Stimulated activated CD4-positive, alpha-beta T cell treated with anti-CD3 and anti-CD28 coated beads, Interleukin-4, amount 100 ng/mL, for 1 hour (primary cell): ENCODE measurements around the gene PGBD5.
"Not testable (repeated sequence)": the region's sequence is repeated elsewhere in the genome, so short reads cannot be mapped to it uniquely, and the experiment has no call there.

Experiments used
- DNase-seq: peaks from one replicate; pipeline ENCODE4 v3.0.0-alpha.2; 2020

Gene PGBD5, protein sequence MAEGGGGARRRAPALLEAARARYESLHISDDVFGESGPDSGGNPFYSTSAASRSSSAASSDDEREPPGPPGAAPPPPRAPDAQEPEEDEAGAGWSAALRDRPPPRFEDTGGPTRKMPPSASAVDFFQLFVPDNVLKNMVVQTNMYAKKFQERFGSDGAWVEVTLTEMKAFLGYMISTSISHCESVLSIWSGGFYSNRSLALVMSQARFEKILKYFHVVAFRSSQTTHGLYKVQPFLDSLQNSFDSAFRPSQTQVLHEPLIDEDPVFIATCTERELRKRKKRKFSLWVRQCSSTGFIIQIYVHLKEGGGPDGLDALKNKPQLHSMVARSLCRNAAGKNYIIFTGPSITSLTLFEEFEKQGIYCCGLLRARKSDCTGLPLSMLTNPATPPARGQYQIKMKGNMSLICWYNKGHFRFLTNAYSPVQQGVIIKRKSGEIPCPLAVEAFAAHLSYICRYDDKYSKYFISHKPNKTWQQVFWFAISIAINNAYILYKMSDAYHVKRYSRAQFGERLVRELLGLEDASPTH

DNA sequence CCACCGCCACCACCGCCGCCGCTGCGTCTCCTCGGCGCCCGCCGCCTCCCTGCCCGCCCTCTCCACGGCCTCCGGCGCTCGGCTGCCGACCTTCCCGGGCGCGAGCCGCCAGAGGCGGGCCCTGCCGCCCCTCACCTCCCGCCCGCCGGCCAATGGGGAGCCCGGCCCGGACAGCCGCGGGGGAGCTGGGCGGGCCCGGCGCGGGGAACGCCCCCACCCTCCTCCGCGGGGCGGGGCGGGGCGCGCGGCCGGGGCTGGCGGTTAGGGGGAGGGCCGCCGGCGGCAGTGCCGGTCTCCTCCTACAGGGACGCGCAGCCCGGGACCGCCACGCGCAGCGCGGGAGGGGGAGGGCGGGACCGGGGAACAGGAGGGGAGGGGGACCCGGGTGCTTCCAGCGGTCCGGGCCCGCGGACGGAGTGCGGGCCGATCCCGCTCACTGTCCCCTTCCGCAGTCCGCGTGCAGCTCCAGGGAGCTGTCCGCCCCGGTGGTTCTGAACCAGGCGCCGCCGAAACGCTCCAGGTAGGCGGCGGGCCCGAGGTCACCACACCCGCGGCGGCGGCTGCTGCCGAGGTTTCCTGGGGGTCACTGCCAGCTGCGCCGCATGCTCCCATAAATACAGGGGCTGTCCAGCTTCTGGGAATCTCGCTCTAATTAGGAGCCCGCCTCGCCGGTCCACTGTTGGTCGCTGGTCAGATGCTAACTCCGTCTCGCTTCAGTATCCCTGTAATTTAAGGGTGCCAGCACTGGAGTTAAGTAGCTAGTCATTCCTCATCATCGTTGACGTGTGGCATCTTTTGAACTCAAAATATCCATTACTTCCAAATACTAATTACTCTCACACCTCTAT lies at the start of gene PGBD5:
Gene PGBD5, minus strand, starts transcription at position 87 of the 848 bp plus-strand sequence. CDS start 404 bp downstream, outside the sequence.
- DNase-seq, result peak; percentile 61

DNA sequence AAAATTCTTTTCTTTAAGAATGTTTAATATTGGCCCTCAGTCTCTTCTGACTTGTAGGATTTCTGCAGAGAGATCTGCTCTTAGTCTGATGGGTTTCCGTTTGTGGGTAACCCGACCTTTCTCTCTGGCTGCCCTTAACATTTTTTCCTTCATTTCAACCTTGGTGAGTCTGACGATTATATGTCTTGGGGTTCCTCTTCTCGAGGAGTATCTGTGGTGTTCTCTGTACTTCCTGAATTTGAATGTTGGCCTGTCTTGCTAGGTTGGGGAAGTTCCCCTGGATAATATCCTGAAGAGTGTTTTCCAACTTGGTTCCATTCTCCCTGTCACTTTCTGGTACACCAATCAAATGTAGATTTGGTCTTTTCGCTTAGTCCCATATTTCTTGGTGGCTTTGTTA lies 48.8 kb upstream of the PGBD5 start:
- DNase-seq, result not testable (repeated sequence)

DNA sequence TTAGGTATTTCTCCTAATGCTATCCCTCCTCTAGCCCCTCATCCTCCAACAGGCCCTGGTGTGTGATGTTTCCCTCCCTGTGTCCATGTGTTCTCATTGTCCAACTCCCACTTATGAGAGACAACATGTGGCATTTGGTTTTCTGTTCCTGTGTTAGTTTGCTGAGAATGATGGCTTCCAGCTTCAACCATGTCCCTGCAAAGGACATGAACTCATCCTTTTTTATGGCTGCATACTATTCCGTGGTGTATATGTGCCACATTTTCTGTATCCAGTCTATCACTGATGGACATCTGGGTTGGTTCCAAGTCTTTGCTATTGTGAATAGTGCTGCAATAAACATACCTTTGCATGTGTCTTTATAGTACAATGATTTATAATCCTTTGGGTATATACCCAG lies 44.6 kb upstream of the PGBD5 start:
- not testable (repeated sequence) for DNase-seq

DNA sequence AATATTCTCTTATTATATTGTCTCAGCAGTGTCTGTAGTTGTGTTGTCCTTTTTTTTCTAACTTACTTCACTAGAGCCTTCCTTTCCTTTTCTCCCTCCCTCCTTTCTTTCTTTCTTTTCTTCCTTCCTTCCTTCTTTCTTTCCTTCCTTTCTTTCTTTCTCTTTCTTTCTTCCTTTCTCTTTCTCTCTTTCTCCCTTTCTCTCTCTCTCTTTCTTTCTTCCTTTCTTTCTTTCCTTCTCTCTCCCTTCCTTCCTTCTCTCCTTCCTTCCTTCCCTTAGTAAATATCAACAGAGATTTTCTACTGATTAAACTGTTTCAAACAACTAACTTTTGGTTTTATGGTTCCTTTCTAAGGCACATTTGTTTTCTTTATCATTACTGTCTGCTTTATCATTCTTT lies 43.1 kb upstream of the PGBD5 start:
- DNase-seq, result no peak

DNA sequence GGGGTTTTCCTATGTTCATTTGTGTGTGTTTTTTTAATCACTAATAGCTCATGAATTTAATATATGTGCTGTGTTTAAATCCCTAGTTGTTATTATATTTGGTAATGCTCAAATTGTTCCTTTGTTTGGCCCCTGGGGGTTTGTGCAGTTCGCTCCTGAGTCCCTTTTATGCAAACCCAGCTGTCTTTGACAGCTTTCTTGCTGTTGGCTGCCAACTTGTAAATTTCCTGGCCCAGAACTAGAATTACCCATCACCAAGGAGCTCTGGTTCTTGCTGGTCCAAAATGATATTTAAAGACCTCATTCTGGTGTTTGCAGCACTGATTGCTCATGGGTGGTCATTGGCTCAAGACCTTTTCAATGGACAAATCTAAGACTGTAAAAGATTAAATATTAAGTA lies 39.6 kb upstream of the PGBD5 start:
- no peak for DNase-seq

DNA sequence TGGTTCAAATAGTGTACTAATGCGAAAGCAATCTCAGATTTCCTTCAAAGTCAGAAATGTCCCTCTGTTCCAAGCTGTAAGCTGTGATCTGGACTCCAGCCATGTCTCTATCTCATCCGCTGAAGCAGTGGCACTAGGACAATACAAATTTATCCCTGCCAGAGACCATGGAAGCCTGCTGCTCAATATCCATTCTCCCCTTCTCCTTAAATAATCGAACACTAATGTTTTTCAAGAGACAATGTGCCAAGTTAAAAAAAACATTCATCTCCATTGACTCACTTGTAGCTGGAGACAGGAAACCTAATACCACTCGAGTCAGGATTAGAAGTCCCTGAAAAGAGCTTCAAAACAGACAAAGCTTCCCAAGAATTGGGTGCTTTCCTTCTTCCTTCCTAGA lies 38.5 kb upstream of the PGBD5 start:
- DNase-seq, result no peak

DNA sequence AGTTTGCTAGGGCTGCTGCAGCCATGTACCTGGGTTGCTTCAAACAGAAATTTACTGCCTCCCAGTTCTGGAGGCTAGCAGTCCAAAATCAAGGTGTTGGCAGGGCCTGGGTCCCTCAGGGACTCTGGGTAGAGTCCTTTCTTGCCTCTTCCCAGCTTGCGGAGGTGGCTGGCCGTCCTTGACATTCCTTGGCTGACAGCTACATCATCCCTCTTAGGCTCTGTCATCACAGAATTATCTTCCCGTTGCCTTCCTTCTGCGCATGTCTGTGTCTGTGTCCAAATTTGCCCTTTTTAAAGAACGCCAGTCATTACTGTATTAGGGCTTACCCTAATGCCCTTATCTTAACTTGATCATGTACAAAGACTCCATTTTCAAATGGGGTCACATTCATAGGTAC lies 37.6 kb upstream of the PGBD5 start:
- DNase-seq, result no peak

DNA sequence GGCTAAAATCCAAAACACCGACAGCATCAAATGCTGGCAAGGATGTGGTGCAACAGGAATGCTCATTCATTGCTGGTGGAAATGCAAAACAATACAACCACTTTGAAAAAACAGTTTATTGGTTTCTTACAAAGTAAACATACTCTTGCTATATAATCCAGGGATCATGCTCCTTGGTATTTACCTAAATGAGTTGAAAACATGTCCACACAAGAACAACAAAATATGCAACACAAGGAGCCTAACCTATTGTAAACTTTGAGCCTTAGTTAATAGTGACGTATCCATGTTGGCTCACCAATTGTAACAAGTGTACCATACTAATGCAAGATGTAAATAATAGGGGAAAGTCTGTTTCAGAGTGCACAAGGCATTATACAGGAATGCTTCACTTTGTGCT lies 37.2 kb upstream of the PGBD5 start:
- DNase-seq, result no peak

DNA sequence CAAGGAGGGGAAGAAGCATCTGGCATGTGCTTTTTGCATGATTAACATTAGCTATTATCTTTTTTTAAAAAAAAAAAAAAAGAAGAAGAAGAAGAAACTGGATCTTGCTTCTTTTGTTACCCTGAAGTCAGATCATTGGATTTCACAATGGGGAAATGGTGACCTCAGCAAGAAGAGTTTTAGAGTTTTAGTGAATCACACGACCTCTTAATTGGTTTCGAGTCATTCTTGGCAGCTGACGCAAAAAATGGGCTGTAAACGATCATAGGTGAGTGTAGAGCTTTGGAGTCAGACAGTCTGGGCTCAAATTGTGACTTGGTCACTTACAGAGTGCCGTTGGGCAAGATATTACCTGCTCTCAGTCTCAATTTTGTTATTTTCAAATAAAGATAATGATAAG lies 33.3 kb upstream of the PGBD5 start:
- DNase-seq, result no peak

DNA sequence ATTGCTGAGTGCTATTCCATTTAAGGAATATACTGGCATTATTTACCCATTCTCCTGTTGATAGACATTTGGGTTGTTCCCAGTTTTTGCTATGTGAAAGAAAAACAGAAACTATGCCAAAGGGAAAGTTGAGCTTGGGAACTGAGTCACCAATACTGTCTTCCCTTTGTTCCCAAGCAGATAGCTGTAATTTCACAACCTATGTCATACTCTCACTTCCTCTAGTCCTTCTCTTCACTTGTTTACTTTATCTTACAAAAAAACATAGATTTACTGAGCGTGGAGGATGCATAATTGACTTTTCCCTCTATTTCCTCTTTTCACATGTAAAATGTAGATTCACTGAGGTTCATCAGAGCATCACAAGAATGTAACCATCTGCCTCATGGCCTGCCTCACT lies 32.4 kb upstream of the PGBD5 start:
- no peak for DNase-seq

DNA sequence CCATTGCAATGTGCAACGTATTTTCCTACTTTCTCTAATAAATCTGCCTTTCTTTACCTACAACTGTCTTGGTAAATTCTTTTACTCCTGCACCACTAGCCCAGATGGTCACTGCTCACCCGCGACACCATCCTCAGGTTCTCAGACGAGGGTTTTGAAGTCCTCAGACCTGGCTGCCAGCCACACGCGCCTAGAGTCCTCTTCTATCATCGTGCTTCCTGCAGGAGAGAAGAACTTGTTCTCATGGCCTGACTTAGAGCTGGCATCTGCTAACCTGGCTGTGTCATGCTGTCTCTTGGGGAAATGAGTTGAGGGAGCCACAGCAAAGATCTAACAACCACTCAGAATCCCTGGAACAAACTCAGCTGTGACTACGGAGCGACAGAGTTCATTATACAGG lies 30.3 kb upstream of the PGBD5 start:
- DNase-seq, result no peak

DNA sequence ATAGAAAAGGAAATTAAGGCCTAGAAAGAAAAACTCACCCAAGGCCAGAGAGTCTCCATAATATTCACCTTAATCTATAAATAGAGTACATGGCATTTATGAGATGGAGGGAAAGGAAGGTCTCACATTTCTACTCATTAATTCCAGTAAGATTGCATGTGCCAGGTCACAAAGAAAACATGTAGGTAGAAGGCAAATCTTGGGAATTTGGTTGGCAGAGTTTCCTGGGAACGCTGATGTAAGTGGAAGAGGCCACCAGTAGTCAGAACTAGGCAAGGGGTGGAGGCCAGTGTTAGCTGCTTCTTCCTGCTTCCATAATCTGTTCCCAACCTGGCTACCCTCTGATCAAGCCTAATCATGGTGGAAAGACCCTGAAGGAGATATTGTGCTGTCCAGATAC lies 29.2 kb upstream of the PGBD5 start:
- no peak for DNase-seq

DNA sequence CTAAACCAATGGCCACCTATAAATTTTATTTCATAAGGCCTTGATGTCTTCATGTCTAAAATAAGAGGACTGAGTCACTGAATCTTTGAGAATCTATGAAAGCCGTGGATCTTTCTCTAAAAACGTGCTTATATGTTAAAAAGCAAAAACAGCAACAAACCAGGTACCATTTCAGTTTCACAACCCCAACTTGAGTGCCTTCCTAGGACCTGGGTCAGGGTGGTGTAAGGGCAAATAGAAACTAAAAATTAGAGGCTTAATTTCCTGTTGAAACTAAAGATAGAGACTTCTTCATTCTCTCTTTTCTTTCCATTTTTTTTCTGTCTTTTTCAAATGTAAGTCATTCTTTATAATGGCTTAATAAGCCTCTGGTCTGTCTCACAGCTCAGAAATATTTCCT lies 27.2 kb upstream of the PGBD5 start:
- no peak for DNase-seq

DNA sequence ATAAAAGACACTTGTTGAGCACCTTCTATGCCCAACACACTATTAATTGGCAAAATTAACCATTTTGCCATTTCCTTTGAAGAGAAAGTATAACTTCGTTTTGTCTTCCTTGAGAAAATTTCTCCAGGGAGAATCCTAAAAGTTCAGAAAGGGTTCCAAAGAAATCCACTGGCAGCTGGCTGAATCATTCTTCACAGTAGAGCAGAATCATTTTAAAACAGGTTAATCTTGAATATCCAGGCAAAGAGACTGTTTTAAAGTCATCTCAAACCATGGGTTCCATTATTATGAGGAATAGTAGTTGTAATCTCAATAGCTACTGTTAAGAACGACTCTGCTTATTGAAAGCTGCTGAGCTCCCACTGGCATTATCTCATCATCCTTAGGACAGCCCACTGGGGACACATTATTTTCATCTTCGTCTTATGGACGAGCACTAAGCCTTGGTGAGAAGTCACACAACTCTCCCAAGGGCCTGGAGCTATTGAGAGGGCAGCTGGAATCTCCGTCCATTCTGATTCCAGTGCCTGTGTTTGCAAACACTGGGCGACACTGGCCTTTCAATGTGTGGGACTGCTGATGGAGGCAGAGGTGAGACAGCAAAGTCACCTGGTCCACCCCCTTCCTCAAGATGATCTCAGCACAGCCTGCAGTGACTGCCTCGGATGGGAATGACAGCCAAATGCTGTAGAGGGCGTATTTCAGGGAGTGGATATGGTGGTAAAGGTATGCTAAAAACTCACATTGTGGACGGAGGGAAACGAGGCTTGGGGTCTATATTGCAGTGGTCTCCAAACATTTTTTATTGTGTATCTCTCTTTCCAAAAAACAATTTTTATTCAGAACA lies 15.3 kb upstream of the PGBD5 start:
- no peak for DNase-seq

DNA sequence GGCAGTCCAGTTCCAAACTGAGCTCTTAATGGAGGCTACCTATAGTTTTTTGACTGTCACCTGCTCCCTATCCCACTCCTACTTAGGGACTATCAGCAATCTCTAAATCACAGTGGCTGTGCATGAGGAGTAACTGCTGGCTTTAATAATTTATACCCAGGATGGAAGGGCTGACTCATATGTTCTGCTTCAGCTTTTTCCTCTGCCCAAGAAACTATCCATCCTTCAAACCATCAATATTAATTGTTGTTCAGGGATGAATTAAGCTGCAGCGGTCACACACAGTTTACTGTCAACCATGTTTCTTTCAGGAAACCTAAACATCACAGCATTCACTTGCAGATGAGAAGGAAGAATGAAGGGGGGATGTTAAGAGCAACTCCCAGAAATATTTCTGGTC lies 9.0 kb upstream of the PGBD5 start:
- no peak for DNase-seq

DNA sequence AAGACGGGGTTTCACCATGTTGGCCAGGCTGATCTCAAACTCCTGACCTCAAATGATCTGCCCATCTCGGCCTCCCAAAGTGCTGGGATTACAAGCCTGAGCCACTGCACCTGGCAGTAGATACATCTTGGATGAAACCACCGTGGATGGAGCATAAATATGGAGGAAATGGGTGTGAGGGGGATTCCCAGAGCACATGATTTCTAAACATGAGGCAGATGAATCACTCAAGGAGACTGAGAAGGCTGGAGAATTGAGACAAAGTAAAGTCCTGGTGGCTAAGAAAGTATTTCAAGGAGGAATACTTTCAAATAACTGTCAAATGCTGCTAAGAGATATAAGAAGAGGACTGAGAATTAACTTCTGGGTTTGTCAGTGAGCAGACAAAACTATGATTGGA lies 5.4 kb upstream of the PGBD5 start:
- no peak for DNase-seq

DNA sequence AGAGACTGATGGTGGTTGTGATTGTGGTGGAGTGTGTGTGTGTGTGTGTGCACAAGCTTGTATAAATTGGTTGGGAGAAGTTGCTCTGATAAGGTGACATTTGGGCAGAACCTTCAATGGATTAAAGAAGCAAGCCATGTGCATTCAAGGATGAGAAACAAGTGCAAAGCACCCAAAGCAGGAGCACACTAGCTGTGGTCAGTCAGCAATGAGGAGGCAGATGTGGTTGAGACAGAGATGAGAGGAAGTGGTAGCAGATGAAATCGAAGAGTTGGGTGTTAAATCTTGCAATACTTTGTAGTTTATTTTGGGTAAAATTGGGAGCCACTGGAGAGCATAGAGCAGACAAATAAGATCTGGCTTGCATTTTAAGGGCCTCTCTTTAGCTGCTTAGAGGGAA lies 4.4 kb upstream of the PGBD5 start:
- DNase-seq, result no peak

DNA sequence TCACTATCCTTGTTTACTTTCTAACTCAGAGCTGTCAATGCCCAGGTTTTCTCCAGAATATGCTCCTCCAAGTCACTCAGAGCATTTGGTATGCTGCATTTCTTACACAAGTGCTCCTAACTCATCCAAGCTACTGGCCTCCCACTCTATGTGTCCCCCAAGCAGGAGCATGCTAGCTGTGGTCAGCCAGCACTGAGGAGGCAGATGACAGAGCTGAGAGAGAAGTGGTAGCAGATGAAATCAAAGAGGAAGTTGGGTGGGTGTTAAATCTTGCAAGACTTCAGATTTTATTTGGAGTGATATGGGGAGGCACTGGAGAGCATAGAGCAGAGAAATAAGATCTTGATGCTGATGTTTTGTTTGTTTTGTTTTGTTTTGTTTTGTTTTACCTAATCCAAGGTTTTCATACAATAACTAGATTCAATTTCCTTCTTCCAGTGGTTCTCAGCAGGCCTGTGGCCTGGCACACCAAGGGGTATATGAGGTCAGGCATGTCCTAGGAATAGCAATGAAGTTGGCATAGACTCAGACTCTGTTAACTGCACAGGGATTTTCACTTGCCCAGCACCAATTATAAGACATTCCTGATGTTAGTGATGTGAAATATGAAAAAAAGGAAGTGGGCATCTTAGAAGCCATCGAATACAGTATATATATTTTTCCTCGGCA lies 3.1 kb upstream of the PGBD5 start:
- no peak for DNase-seq

DNA sequence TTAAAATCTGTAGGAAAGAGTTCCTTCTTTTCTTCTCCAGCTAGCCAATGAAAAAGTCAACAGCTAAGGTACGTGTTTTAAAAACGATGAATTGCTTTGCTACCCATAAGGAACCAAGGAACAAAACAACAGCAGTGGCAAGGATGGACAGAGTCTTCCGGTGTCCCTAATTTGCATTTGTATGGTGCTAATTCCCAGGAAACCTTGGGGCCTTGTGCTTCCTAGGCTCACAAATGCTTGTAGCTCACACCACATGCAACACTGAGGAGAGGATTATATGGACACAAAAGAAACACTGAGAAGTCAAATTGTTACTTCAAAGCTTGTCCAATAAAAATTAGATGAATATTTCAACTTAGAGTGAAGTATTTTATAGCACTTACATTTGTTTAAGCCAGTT lies 1.8 kb upstream of the PGBD5 start:
- DNase-seq, result no peak

DNA sequence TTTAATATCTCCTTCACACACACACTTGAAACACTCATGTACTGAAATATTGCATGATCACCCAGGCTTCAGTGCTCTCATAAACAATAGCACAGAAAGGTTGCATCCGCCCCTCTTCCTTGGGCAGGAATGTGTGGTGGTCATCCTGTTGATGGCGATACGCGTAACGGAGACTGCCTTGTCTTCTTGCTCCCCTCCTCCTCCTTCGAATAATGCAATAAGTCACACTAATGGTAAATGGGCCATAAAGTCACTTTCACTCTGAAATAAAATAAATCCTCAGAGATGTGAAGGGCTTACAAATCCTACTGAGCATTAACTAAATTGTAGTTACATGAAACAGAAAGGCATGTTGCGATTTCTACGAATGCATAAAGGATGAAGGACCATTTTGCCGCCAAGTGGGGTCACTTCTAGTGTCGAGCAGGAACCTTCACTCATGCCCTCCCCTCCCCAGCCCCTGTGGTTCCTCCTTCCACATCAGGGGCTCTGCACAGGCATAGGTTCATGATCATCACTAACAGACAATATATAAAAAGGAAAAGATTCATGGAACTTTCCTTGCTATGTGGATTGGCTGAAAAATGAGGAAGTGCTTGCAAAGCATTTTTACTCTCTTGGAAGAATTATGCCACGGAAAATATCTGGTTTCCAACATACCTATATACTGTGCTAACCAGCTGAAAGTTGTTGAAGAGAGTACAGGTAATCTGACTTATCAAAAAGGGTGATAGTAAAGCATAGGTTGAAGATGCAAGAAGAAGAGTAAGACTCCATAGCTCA lies 1.2 kb upstream of the PGBD5 start:
- DNase-seq, result no peak

DNA sequence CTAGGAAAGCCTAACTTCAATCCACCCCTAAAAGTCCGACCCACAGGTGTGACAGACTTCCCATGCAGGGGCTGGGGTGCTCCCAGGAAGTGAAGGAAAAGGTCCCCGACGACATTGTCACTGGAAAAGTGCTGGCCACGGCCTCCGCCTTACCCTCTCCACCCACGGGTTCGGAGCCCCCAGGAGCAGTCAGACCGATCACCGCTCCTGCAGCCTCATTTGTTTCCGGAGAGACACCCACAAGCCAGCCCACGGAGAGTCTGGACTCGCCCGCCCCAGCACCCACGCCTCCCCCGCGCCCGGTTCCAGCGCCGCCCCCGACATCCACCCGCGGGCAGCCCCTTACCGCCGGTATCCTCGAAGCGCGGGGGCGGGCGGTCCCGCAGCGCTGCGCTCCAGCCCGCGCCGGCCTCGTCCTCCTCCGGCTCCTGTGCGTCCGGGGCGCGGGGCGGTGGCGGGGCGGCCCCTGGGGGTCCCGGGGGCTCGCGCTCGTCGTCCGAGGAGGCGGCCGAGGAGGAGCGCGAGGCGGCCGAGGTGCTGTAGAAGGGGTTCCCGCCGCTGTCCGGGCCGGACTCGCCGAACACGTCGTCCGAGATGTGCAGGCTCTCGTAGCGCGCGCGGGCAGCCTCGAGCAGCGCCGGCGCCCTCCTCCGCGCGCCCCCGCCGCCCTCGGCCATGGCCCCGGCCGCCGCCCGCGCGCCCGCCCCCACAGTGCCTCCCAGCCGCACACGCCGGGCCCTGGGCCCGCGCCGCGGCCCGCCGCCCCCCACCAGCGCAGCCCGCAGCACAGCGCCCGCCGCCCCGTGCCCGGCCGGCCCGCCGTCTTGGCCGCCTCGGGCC lies 660 bp downstream of the PGBD5 start:
- DNase-seq, result peak; percentile 1
